A549 (cell line): ENCODE measurements around the gene LRGUK. TPM values are rescaled to one million over a fixed set of nuclear protein-coding genes. Genes with fewer than 3 reads are reported as not detected.
A peak's percentile ranks its signal among the peaks of the same experiment; 100 is the strongest.
"Not testable (repeated sequence)": the region's sequence is repeated elsewhere in the genome, so short reads cannot be mapped to it uniquely, and the experiment has no call there.

ENCODE experiments used
- ATAC-seq, 2 experiments: fragments of 200-7000 bp in 1 of 2; fragments of >200 bp in 1 of 2; cut with Nextera tagmentation in 1 of 2; cut with Tn5 transposase in 1 of 2; 3 replicates each; pipeline versions ENCODE4 v1.8.0 to v1.9.1; 2018 to 2020; ENCODE audit warnings: mild to moderate bottlenecking in 1 of 2, moderate library complexity in 1 of 2
- CTCF ChIA-PET: fragments of 300-600 bp; sonication (Branson Sonifier 250); formaldehyde crosslinking; extraction: SDS; loops from one replicate; lab custom pipeline; 2021; ENCODE audit warnings: antibody characterized with exemption, inconsistent platforms; lab: Yijun Ruan, JAX
- POLR2A ChIA-PET: fragments of 350-600 bp; formaldehyde crosslinking; extraction: SDS; loops from one replicate; lab custom pipeline; 2021; ENCODE audit warnings: antibody characterized with exemption, inconsistent platforms; lab: Yijun Ruan, JAX
- DNase-seq, 2 experiments: peaks; one replicate each; pipeline versions ENCODE4 v3.0.0 to v3.0.0-alpha.2; 2011 to 2016; ENCODE audit warnings: low read depth in 1 of 2, low spot score in 1 of 2
- FAIRE-seq: peaks from 2 replicates; lab custom pipeline; 2011; peaks lifted over from hg19 to GRCh38; lab: Jason Lieb, UNC
- H3K27ac ChIP-seq, 2 experiments: fragments of >200 bp; sonication (Bioruptor Twin); formaldehyde crosslinking; 3 replicates each; pipeline ENCODE4 v1.5.1; 2016 to 2017
- H3K4me1 ChIP-seq: fragments of >200 bp; sonication (Bioruptor Twin); formaldehyde crosslinking; 3 replicates; pipeline ENCODE4 v1.6.1; 2016
- H3K4me2 ChIP-seq: fragments of >200 bp; sonication (Bioruptor Twin); formaldehyde crosslinking; 3 replicates; pipeline ENCODE4 v1.6.1; 2016
- H3K4me3 ChIP-seq: fragments of >200 bp; sonication (Bioruptor Twin); formaldehyde crosslinking; 3 replicates; pipeline ENCODE4 v1.5.1; 2016
- H3K9me3 ChIP-seq: fragments of >200 bp; sonication (Bioruptor Twin); formaldehyde crosslinking; 3 replicates; pipeline ENCODE4 v1.6.1; 2016
- BHLHE40 ChIP-seq: IDR thresholded peaks from 2 replicates; pipeline ENCODE4 v1.6.1; 2012; ENCODE audit warnings: low read depth, low read length, inconsistent platforms
- EHF ChIP-seq: fragments of 250-450 bp; sonication (Bioruptor Pico); IDR thresholded peaks from 2 replicates; pipeline ENCODE4 v1.5.0; 2020; ENCODE audit warnings: mild to moderate bottlenecking
- ESRRA ChIP-seq: fragments of 150-350 bp; IDR thresholded peaks from 2 replicates; pipeline ENCODE4 v1.6.1; 2014; ENCODE audit warnings: mild to moderate bottlenecking, low read length, borderline replicate concordance
- FOSL2 ChIP-seq, 2 experiments: fragments of 450-650 bp in 1 of 2; fragments of >200 bp in 1 of 2; sonication (Bioruptor Twin) in 1 of 2; formaldehyde crosslinking; IDR thresholded peaks; 2 replicates each; pipeline versions ENCODE4 v1.5.0 to v1.6.1; 2016 to 2020; ENCODE audit warnings: mild to moderate bottlenecking in 1 of 2, moderate library complexity in 1 of 2
- HEYL ChIP-seq: fragments of 250-450 bp; sonication (Bioruptor Pico); IDR thresholded peaks from 2 replicates; pipeline ENCODE4 v1.8.0; 2021; ENCODE audit warnings: mild to moderate bottlenecking, moderate library complexity
- JUNB ChIP-seq: fragments of >200 bp; sonication (Bioruptor Twin); formaldehyde crosslinking; IDR thresholded peaks from 2 replicates; pipeline ENCODE4 v1.6.1; 2016
- KDM1A ChIP-seq: fragments of 200-600 bp; sonication (generic); IDR thresholded peaks from 2 replicates; pipeline ENCODE4 v1.6.1; 2016; ENCODE audit warnings: low read depth, mild to moderate bottlenecking
- PBX3 ChIP-seq: IDR thresholded peaks from 2 replicates; pipeline ENCODE4 v1.6.1; 2012
- PHF8 ChIP-seq: fragments of 200-600 bp; sonication (generic); IDR thresholded peaks from 2 replicates; pipeline ENCODE4 v1.6.1; 2016; ENCODE audit warnings: low read depth, mild to moderate bottlenecking, antibody characterized with exemption, moderate library complexity, borderline replicate concordance
- RAD21 ChIP-seq, 2 experiments: fragments of >200 bp in 1 of 2; sonication (Bioruptor Twin) in 1 of 2; formaldehyde crosslinking in 1 of 2; IDR thresholded peaks in 1 of 2; conservative IDR thresholded peaks in 1 of 2; 2 replicates in 1 of 2; 3 replicates in 1 of 2; pipeline ENCODE4 v1.6.1; 2012 to 2018; ENCODE audit warnings: inconsistent platforms in 1 of 2
- RFX5 ChIP-seq: fragments of 450-650 bp; IDR thresholded peaks from 2 replicates; pipeline ENCODE4 v1.7.1; 2014; ENCODE audit warnings: antibody characterized with exemption, mild to moderate bottlenecking, moderate library complexity
- RNF2 ChIP-seq: fragments of 200-600 bp; sonication (generic); IDR thresholded peaks from 2 replicates; pipeline ENCODE4 v1.6.1; 2016; ENCODE audit warnings: low read depth, mild to moderate bottlenecking, antibody characterized with exemption, moderate library complexity, borderline replicate concordance
- TFCP2L1 ChIP-seq: fragments of 250-450 bp; sonication (Bioruptor Pico); IDR thresholded peaks from 2 replicates; pipeline ENCODE4 v1.5.0; 2021; ENCODE audit warnings: mild to moderate bottlenecking
- WGBS: methylation state at CpG from one replicate; pipeline ENCODE4 v1.1.6; 2017; ENCODE audit errors: missing lambda C conversion rate; 5-methylcytosine and 5-hydroxymethylcytosine counted together
- polyA plus RNA-seq, 4 experiments: library from polyadenylated mRNA; depleted of rRNA in 3 of 4; stranded (reverse); fragments of >200 nt; fragmentation: RNase III in 1 of 4; extraction: RNeasy Plus Mini Kit Qiagen cat#74134 plus additional on column Dnase treatment in 1 of 4; gene quantifications; 2 replicates in 3 of 4; 3 replicates in 1 of 4; pipeline ENCODE4 v1.2.3, GENCODE V29; 2011 to 2017

Gene LRGUK
- polyA plus RNA-seq, 2 of the 4 experiments (the other 2 are of a cell fraction) = 0.28 to 0.32 TPM

GRCh38 chr7:134290286-134290685 lies 163.1 kb downstream of the LRGUK start:
- POLR2A ChIA-PET = interaction anchor here (0.8 kb wide), 1 partner anchor 132 kb away, joined by 3 read pairs; no protein-coding TSS in a partner anchor
- FAIRE-seq = no peak
- H3K4me2 ChIP-seq = peak overlapping the region; percentile 5; the same call in 1 of the 3 replicates

GRCh38 chr7:134293002-134293740 lies 166.0 kb downstream of the LRGUK start:
- no peak for ATAC-seq
- H3K9me3 ChIP-seq = no peaks in the 10 kb centered on the region
- no peak for TF ChIP-seq JUNB
- TF ChIP-seq RAD21 (conservative IDR thresholded peaks at IDR 0.05 in 1 of 2, IDR thresholded peaks at IDR 0.05 in 1 of 2) = no peak
- no peak for TF ChIP-seq TFCP2L1
- TF ChIP-seq EHF (CRISPR knock-in tag) = no peak
- TF ChIP-seq, all 56 proteins: peak for 0
- POLR2A ChIA-PET = no interaction called here
- H3K4me2 ChIP-seq = no peak overlapping the region
- FAIRE-seq (peak; percentile 65), DNase-seq (no peak)
- no peak overlapping the region for H3K27ac ChIP-seq
- H3K4me3 ChIP-seq = no peak overlapping the region
- CTCF ChIA-PET = interaction anchor here (0.6 to 1.5 kb wide), 7 partner anchors 10 to 269 kb away, joined by 3 to 6 read pairs (median 5); partner anchors contain the start of gene SLC35B4
- peaks cover 9% of the 10 kb centered on the region; the same call in 2 of the 3 replicates for H3K4me1 ChIP-seq
- 88% methylated on average over 12 of the region's 12 CpGs for WGBS

More at GRCh38 chr7:134290286-134290685, 163.1 kb downstream of the LRGUK start:
- CTCF ChIA-PET = interaction anchor here (0.7 to 2.1 kb wide), 5 partner anchors 26 to 192 kb away, joined by 3 to 9 read pairs (median 4); partner anchors contain the start of gene SLC35B4
- Histone ChIP-seq H3K4me1 (peaks cover 9% of the 10 kb centered on the region; the same call in 2 of the 3 replicates), H3K27ac (no peak overlapping the region), H3K4me3 (no peak overlapping the region), H3K9me3 (no peaks in the 10 kb centered on the region)
- ATAC-seq (peak; percentile 65 to 82; a peak in 4 of 6 replicates), DNase-seq (peak; percentile 13 to 64)
- TF ChIP-seq ESRRA (no peak), FOSL2 (IDR thresholded peaks at IDR 0.05) (no peak), FOSL2 (CRISPR knock-in tag; IDR thresholded peaks at IDR 0.05) (peak; percentile 28; the same call in 1 of the 2 replicates)
- 59% methylated on average over 3 of the region's 3 CpGs for whole genome bisulfite sequencing

- 91% methylated on average over 7 of the region's 7 CpGs for WGBS
- H3K4me3 ChIP-seq, FAIRE-seq, H3K4me1 ChIP-seq, H3K27ac ChIP-seq, H3K9me3 ChIP-seq, POLR2A ChIA-PET, H3K4me2 ChIP-seq, ATAC-seq, DNase-seq: not testable (repeated sequence)
- CTCF ChIA-PET = interaction anchor here (1.0 to 2.0 kb wide), 5 partner anchors 10 to 155 kb away, joined by 3 to 6 read pairs (median 4); no protein-coding TSS in a partner anchor
Measured at GRCh38 chr7:134295982-134296381, 168.8 kb downstream of the LRGUK start.

GRCh38 chr7:134297489-134297888 lies 170.3 kb downstream of the LRGUK start:
- FAIRE-seq = no peak
- ChIA-PET CTCF (interaction anchor here (1.1 to 1.6 kb wide), 2 partner anchors 11 to 20 kb away, joined by 3 to 4 read pairs; partner anchors contain the start of gene SLC35B4), POLR2A (no interaction called here)
- no peak for TF ChIP-seq KDM1A
- TF ChIP-seq RFX5 = no peak
- no peak for TF ChIP-seq BHLHE40
- H3K4me3 ChIP-seq = no peak overlapping the region
- no peak for DNase-seq
- 92% methylated on average over 2 of the region's 2 CpGs for WGBS
- no peak overlapping the region for H3K27ac ChIP-seq
- ATAC-seq = no peak
- no peak overlapping the region for H3K4me2 ChIP-seq
- H3K9me3 ChIP-seq = no peaks in the 10 kb centered on the region
- H3K4me1 ChIP-seq = peaks cover 10% of the 10 kb centered on the region; the same call in 2 of the 3 replicates

- ChIA-PET POLR2A (no interaction called here), CTCF (interaction anchor here (0.8 to 1.4 kb wide), 3 partner anchors 18 to 108 kb away, joined by 3 to 4 read pairs (median 3); partner anchors contain the start of gene SLC35B4)
- FAIRE-seq = peak; percentile 59
- TF ChIP-seq RNF2 (no peak), PBX3 (no peak), PHF8 (no peak), HEYL (CRISPR knock-in tag) (no peak), RFX5 (peak; percentile 51; the same call in 1 of the 2 replicates)
- TF ChIP-seq, all 56 proteins: peak for 1
- Histone ChIP-seq H3K4me3 (no peak overlapping the region), H3K27ac (no peak overlapping the region), H3K9me3 (no peaks in the 10 kb centered on the region), H3K4me1 (peaks cover 10% of the 10 kb centered on the region; the same call in 2 of the 3 replicates), H3K4me2 (0 out of 3 replicates have a peak overlapping the region, but pooled peaks have one; percentile 1)
- ATAC-seq = peak in 1 of 2 experiments; percentile 43; a peak in 2 of 6 replicates
- no peak for DNase-seq
- WGBS = 65% methylated on average over 10 of the region's 10 CpGs
Measured at GRCh38 chr7:134298902-134299683, 172.0 kb downstream of the LRGUK start.
